WTC11 (cell line): Measurements from ENCODE around the gene YWHAH. TPM values are rescaled to one million over a fixed set of nuclear protein-coding genes. Genes with fewer than 3 reads are reported as not detected.

Source experiments
- ATAC-seq: fragments of 200-7000 bp; cut with Tn5 transposase; 2 replicates; pipeline ENCODE4 v1.10.0; 2021; ENCODE audit warnings: mild to moderate bottlenecking, moderate library complexity
- CTCF ChIA-PET: fragments of 300-600 bp; sonication (Branson Sonifier 250); formaldehyde crosslinking; loops from one replicate; lab custom pipeline; 2021; ENCODE audit warnings: antibody characterized with exemption; lab: Charles Lee
- POLR2A ChIA-PET: fragments of 350-600 bp; sonication (Branson Sonifier 250); formaldehyde crosslinking; loops from one replicate; lab custom pipeline; 2021; ENCODE audit warnings: antibody characterized with exemption; lab: Charles Lee
- DNase-seq: peaks from one replicate; pipeline ENCODE4 v3.0.0; 2021; ENCODE audit warnings: low spot score
- H3K27ac Mint-ChIP-seq: 2 replicates; pipeline ENCODE4 v1.8.0; 2021; ENCODE audit warnings: mixed read lengths
- H3K27me3 Mint-ChIP-seq: 2 replicates; pipeline ENCODE4 v1.8.0; 2021; ENCODE audit warnings: low read depth, mild to moderate bottlenecking, moderate library complexity, mixed read lengths
- H3K36me3 Mint-ChIP-seq: 2 replicates; pipeline ENCODE4 v1.8.0; 2021; ENCODE audit warnings: mixed read lengths
- H3K4me1 Mint-ChIP-seq: 2 replicates; pipeline ENCODE4 v1.8.0; 2022; ENCODE audit warnings: mixed read lengths
- H3K4me3 Mint-ChIP-seq: 2 replicates; pipeline ENCODE4 v1.8.0; 2021; ENCODE audit warnings: mild to moderate bottlenecking, moderate library complexity, mixed read lengths
- H3K9me3 Mint-ChIP-seq: 2 replicates; pipeline ENCODE4 v1.8.0; 2021; ENCODE audit warnings: mixed read lengths
- ATF1 ChIP-seq: sonication (generic); formaldehyde crosslinking; IDR thresholded peaks from 2 replicates; pipeline ENCODE4 v1.8.1; 2023; ENCODE audit warnings: mild to moderate bottlenecking, moderate library complexity, missing genetic modification reagents
- CREB1 ChIP-seq: sonication (generic); formaldehyde crosslinking; IDR thresholded peaks from 2 replicates; pipeline ENCODE4 v1.8.0; 2023; ENCODE audit warnings: mild to moderate bottlenecking, missing genetic modification reagents
- FOXK1 ChIP-seq: sonication (generic); formaldehyde crosslinking; IDR thresholded peaks from 2 replicates; pipeline ENCODE4 v1.8.0; 2022; ENCODE audit warnings: mild to moderate bottlenecking, moderate library complexity, missing genetic modification reagents
- GABPB1 ChIP-seq: sonication (generic); formaldehyde crosslinking; IDR thresholded peaks from 2 replicates; pipeline ENCODE4 v1.8.1; 2023; ENCODE audit warnings: mild to moderate bottlenecking, missing genetic modification reagents
- IRF2 ChIP-seq: sonication (generic); formaldehyde crosslinking; IDR thresholded peaks from 2 replicates; pipeline ENCODE4 v1.8.0; 2022; ENCODE audit warnings: low read depth, missing genetic modification reagents, borderline replicate concordance
- NFYB ChIP-seq: sonication (generic); formaldehyde crosslinking; conservative IDR thresholded peaks from 2 replicates; pipeline ENCODE4 v1.8.0; 2022; ENCODE audit warnings: low read depth, missing genetic modification reagents
- PRRX2 ChIP-seq: fragments of 250-450 bp; sonication (Bioruptor Pico); IDR thresholded peaks from 2 replicates; pipeline ENCODE4 v1.8.0; 2021; ENCODE audit warnings: mild to moderate bottlenecking
- USF1 ChIP-seq: sonication (generic); formaldehyde crosslinking; IDR thresholded peaks from 2 replicates; pipeline ENCODE4 v1.8.0; 2022; ENCODE audit warnings: mild to moderate bottlenecking, missing genetic modification reagents
- ZNF121 ChIP-seq: sonication (generic); formaldehyde crosslinking; IDR thresholded peaks from 2 replicates; pipeline ENCODE4 v1.8.0; 2023; ENCODE audit warnings: missing genetic modification reagents
- ZNF317 ChIP-seq: sonication (generic); formaldehyde crosslinking; IDR thresholded peaks from 2 replicates; pipeline ENCODE4 v1.8.1; 2023; ENCODE audit warnings: low read depth, mild to moderate bottlenecking, moderate library complexity, missing genetic modification reagents, borderline replicate concordance
- total RNA-seq: library from RNA; stranded (reverse); gene quantifications from 3 replicates; pipeline ENCODE4 v1.2.3, GENCODE V29; 2021
- TF ChIP-seq, protein P1 (sequence below): sonication (generic); formaldehyde crosslinking; IDR thresholded peaks from 2 replicates; pipeline ENCODE4 v1.8.1; 2022; ENCODE audit warnings: missing genetic modification reagents, borderline replicate concordance
- TF ChIP-seq, protein P2 (sequence below): sonication (generic); formaldehyde crosslinking; conservative IDR thresholded peaks from 2 replicates; pipeline ENCODE4 v1.8.1; 2023; ENCODE audit warnings: mild to moderate bottlenecking, low read depth, missing genetic modification reagents, moderate library complexity
- TF ChIP-seq, protein P3 (sequence below): sonication (generic); formaldehyde crosslinking; IDR thresholded peaks from 2 replicates; pipeline ENCODE4 v1.8.1; 2022; ENCODE audit warnings: mild to moderate bottlenecking, missing genetic modification reagents, moderate library complexity, borderline replicate concordance
- TF ChIP-seq, protein P4 (sequence below): fragments of 250-450 bp; sonication (Bioruptor Pico); IDR thresholded peaks from 2 replicates; pipeline ENCODE4 v1.9.0; 2021; ENCODE audit warnings: mild to moderate bottlenecking, borderline replicate concordance

The YWHAH gene
- total RNA-seq, 1 experiment from 2014 or later = 203 TPM

DNA sequence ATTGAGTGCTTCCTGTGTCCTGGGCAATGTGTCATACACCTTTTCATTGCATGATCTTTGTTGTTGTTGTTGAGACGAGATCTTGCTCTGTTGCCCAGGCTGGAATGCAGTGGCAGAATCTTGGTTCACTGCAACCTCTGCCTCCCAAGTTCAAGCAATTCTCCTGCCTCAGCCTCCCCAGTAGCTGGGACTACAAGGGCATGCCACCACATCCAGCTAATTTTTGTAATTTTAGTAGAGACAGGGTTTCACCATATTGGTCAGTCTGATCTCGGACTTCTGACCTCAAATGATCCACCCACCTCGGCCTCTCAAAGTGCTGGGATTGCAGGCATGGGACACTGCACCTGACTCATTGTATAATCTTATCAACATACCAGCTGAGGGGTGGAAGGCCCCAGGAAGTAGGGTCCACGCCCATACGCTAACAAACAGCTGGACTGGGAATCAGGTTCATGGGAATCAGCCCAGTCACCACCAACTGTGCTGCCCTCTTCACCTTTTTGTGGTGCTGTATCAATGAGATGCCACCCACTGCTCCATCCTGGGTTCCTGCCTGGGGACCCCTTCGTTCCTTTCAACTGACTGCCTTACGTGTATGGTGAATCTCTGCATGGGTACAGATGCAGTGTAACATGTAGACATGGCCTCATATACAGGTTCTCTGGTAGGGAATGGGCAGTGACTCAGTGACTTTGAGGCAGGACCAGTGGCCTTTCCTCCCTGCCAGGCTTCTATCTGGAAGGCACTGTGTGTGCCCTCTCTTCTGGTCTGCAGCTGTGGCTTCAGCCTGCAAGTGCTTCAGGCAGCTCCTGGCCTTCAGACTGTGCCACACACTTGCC, 32.5 kb upstream of the YWHAH start:
- TF ChIP-seq USF1 (no peak), ATF1 (CRISPR knock-in tag) (no peak), CREB1 (CRISPR knock-in tag) (no peak), PRRX2 (CRISPR knock-in tag) (no peak), FOXK1 (no peak), ZNF317 (CRISPR knock-in tag) (no peak), NFYB (CRISPR knock-in tag) (no peak), ZNF121 (0 out of 2 replicates have a peak, but pooled peaks have one; percentile 24), GABPB1 (CRISPR knock-in tag) (peak; percentile 51; the same call in 1 of the 2 replicates), IRF2 (CRISPR knock-in tag) (no peak)
- TF ChIP-seq, protein P1, sequence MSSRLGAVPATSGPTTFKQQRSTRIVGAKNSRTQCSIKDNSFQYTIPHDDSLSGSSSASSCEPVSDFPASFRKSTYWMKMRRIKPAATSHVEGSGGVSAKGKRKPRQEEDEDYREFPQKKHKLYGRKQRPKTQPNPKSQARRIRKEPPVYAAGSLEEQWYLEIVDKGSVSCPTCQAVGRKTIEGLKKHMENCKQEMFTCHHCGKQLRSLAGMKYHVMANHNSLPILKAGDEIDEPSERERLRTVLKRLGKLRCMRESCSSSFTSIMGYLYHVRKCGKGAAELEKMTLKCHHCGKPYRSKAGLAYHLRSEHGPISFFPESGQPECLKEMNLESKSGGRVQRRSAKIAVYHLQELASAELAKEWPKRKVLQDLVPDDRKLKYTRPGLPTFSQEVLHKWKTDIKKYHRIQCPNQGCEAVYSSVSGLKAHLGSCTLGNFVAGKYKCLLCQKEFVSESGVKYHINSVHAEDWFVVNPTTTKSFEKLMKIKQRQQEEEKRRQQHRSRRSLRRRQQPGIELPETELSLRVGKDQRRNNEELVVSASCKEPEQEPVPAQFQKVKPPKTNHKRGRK = no peak
- TF ChIP-seq, protein P2, sequence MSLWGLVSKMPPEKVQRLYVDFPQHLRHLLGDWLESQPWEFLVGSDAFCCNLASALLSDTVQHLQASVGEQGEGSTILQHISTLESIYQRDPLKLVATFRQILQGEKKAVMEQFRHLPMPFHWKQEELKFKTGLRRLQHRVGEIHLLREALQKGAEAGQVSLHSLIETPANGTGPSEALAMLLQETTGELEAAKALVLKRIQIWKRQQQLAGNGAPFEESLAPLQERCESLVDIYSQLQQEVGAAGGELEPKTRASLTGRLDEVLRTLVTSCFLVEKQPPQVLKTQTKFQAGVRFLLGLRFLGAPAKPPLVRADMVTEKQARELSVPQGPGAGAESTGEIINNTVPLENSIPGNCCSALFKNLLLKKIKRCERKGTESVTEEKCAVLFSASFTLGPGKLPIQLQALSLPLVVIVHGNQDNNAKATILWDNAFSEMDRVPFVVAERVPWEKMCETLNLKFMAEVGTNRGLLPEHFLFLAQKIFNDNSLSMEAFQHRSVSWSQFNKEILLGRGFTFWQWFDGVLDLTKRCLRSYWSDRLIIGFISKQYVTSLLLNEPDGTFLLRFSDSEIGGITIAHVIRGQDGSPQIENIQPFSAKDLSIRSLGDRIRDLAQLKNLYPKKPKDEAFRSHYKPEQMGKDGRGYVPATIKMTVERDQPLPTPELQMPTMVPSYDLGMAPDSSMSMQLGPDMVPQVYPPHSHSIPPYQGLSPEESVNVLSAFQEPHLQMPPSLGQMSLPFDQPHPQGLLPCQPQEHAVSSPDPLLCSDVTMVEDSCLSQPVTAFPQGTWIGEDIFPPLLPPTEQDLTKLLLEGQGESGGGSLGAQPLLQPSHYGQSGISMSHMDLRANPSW (CRISPR knock-in tag) = no peak
- TF ChIP-seq, protein P3, sequence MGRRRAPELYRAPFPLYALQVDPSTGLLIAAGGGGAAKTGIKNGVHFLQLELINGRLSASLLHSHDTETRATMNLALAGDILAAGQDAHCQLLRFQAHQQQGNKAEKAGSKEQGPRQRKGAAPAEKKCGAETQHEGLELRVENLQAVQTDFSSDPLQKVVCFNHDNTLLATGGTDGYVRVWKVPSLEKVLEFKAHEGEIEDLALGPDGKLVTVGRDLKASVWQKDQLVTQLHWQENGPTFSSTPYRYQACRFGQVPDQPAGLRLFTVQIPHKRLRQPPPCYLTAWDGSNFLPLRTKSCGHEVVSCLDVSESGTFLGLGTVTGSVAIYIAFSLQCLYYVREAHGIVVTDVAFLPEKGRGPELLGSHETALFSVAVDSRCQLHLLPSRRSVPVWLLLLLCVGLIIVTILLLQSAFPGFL (CRISPR knock-in tag) = no peak
- TF ChIP-seq, protein P4, sequence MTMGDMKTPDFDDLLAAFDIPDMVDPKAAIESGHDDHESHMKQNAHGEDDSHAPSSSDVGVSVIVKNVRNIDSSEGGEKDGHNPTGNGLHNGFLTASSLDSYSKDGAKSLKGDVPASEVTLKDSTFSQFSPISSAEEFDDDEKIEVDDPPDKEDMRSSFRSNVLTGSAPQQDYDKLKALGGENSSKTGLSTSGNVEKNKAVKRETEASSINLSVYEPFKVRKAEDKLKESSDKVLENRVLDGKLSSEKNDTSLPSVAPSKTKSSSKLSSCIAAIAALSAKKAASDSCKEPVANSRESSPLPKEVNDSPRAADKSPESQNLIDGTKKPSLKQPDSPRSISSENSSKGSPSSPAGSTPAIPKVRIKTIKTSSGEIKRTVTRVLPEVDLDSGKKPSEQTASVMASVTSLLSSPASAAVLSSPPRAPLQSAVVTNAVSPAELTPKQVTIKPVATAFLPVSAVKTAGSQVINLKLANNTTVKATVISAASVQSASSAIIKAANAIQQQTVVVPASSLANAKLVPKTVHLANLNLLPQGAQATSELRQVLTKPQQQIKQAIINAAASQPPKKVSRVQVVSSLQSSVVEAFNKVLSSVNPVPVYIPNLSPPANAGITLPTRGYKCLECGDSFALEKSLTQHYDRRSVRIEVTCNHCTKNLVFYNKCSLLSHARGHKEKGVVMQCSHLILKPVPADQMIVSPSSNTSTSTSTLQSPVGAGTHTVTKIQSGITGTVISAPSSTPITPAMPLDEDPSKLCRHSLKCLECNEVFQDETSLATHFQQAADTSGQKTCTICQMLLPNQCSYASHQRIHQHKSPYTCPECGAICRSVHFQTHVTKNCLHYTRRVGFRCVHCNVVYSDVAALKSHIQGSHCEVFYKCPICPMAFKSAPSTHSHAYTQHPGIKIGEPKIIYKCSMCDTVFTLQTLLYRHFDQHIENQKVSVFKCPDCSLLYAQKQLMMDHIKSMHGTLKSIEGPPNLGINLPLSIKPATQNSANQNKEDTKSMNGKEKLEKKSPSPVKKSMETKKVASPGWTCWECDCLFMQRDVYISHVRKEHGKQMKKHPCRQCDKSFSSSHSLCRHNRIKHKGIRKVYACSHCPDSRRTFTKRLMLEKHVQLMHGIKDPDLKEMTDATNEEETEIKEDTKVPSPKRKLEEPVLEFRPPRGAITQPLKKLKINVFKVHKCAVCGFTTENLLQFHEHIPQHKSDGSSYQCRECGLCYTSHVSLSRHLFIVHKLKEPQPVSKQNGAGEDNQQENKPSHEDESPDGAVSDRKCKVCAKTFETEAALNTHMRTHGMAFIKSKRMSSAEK (CRISPR knock-in tag) = no peak
- TF ChIP-seq, all 79 proteins: peak for 2
- ATAC-seq (no peak), DNase-seq (no peak)
- no peaks in the 10 kb centered on the region for H3K27me3 Mint-ChIP-seq
- H3K4me3 Mint-ChIP-seq = no peak overlapping the region
- CTCF ChIA-PET = interaction anchor here (1.1 kb wide), 1 partner anchor 59 kb away, joined by 3 read pairs; no protein-coding TSS in a partner anchor
- no peaks in the 10 kb centered on the region for H3K4me1 Mint-ChIP-seq
- H3K36me3 Mint-ChIP-seq = peaks cover 4% of the 10 kb centered on the region
- H3K9me3 Mint-ChIP-seq = no peaks in the 10 kb centered on the region
- no peak overlapping the region for H3K27ac Mint-ChIP-seq
- POLR2A ChIA-PET = no interaction called here
